BLaER1 treated with 17β-estradiol and CSF1 and Interleukin-3, amounts not matched to agents 10 nM and 100 nM (cell line): ENCODE measurements around the gene PSMD2.
A peak's percentile ranks its signal among the peaks of the same experiment; 100 is the strongest.

Source experiments
- H3K27ac ChIP-seq, 11 experiments: shearing (Covaris generic); formaldehyde crosslinking; 2 replicates each; pipeline ENCODE4 v1.8.1; 2022
- H3K27me3 ChIP-seq, 11 experiments: shearing (Covaris generic); formaldehyde crosslinking; 2 replicates each; pipeline ENCODE4 v1.8.1; 2022
- H3K36me3 ChIP-seq, 11 experiments: shearing (Covaris generic); formaldehyde crosslinking; 2 replicates each; pipeline ENCODE4 v1.8.1; 2022
- H3K4me1 ChIP-seq, 10 experiments: shearing (Covaris generic); formaldehyde crosslinking; 2 replicates each; pipeline ENCODE4 v1.8.1; 2022
- H3K4me2 ChIP-seq, 11 experiments: shearing (Covaris generic); formaldehyde crosslinking; 2 replicates each; pipeline ENCODE4 v1.8.1; 2022
- H3K4me3 ChIP-seq, 10 experiments: shearing (Covaris generic); formaldehyde crosslinking; 2 replicates each; pipeline ENCODE4 v1.8.1; 2022
- H3K9ac ChIP-seq, 11 experiments: shearing (Covaris generic); formaldehyde crosslinking; 2 replicates each; pipeline ENCODE4 v1.8.1; 2022
- H3K9me3 ChIP-seq, 11 experiments: shearing (Covaris generic); formaldehyde crosslinking; replicated peaks in 1 of 11; 2 replicates each; pipeline ENCODE4 v1.8.1; 2022
- H4K20me1 ChIP-seq, 11 experiments: shearing (Covaris generic); formaldehyde crosslinking; 2 replicates each; pipeline ENCODE4 v1.8.1; 2022
- Cebpa-rat ChIP-seq, 11 experiments: shearing (Covaris generic); IDR thresholded peaks; 2 replicates each; pipeline ENCODE4 v1.8.1; 2022

The PSMD2 gene

GRCh38 chr3:184344579-184345316 lies 45.7 kb downstream of the PSMD2 start:
- H4K20me1 ChIP-seq: peaks cover 0 to 35% (median 6%) of the 10 kb centered on the region in 11 experiments; a peak in 11 of 22 replicates
- peaks cover 7 to 50% (median 28%) of the 10 kb centered on the region in 11 experiments; a peak in 17 of 22 replicates for H3K36me3 ChIP-seq
- no peaks in the 10 kb centered on the region for H3K9me3 ChIP-seq
- no peak overlapping the region for H3K27ac ChIP-seq
- no peak overlapping the region for H3K4me3 ChIP-seq
- no peak for TF ChIP-seq Cebpa-rat (IDR thresholded peaks at IDR 0.05)
- peak overlapping the region in 2 of 11 experiments; percentile 24 to 26; a peak in 2 of 22 replicates for H3K9ac ChIP-seq
- H3K27me3 ChIP-seq: no peaks in the 10 kb centered on the region; a peak in 1 of 22 replicates
- H3K4me1 ChIP-seq: peaks cover 14 to 46% (median 25%) of the 10 kb centered on the region in 10 experiments; a peak in 19 of 20 replicates
- no peak overlapping the region for H3K4me2 ChIP-seq

DNA sequence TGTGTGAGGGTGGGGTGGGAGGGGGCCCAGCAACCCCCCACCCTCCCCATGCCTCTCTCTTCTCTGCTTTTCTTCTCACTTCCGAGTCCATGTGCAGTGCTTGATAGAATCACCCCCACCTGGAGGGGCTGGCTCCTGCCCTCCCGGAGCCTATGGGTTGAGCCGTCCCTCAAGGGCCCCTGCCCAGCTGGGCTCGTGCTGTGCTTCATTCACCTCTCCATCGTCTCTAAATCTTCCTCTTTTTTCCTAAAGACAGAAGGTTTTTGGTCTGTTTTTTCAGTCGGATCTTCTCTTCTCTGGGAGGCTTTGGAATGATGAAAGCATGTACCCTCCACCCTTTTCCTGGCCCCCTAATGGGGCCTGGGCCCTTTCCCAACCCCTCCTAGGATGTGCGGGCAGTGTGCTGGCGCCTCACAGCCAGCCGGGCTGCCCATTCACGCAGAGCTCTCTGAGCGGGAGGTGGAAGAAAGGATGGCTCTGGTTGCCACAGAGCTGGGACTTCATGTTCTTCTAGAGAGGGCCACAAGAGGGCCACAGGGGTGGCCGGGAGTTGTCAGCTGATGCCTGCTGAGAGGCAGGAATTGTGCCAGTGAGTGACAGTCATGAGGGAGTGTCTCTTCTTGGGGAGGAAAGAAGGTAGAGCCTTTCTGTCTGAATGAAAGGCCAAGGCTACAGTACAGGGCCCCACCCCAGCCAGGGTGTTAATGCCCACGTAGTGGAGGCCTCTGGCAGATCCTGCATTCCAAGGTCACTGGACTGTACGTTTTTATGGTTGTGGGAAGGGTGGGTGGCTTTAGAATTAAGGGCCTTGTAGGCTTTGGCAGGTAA lies 46.5 kb downstream of the PSMD2 start:
- peaks cover 7 to 50% (median 28%) of the 10 kb centered on the region in 11 experiments; a peak in 17 of 22 replicates for H3K36me3 ChIP-seq
- peak overlapping the region in 3 of 11 experiments; percentile 2 to 57 (median 23); a peak in 4 of 22 replicates for H3K4me2 ChIP-seq

GRCh38 chr3:184346480-184347190 lies 47.6 kb downstream of the PSMD2 start:
- Histone ChIP-seq H4K20me1 (peaks cover 0 to 25% (median 0%) of the 10 kb centered on the region in 11 experiments; a peak in 8 of 22 replicates), H3K4me1 (peaks cover 0 to 36% (median 10%) of the 10 kb centered on the region in 10 experiments; a peak in 14 of 20 replicates), H3K9ac (no peak overlapping the region), H3K9me3 (no peaks in the 10 kb centered on the region), H3K27me3 (no peaks in the 10 kb centered on the region), H3K27ac (no peak overlapping the region), H3K4me3 (no peak overlapping the region), H3K4me2 (no peak overlapping the region), H3K36me3 (peaks cover 9 to 49% (median 31%) of the 10 kb centered on the region in 11 experiments; a peak in 18 of 22 replicates)
- no peak for TF ChIP-seq Cebpa-rat (IDR thresholded peaks at IDR 0.05)

More for the DNA sequence above, 46.5 kb downstream of the PSMD2 start:
- TF ChIP-seq Cebpa-rat (IDR thresholded peaks at IDR 0.05): no peak
- H3K27me3 ChIP-seq: no peaks in the 10 kb centered on the region
- peaks cover 0 to 35% (median 5%) of the 10 kb centered on the region in 11 experiments; a peak in 8 of 22 replicates for H4K20me1 ChIP-seq
- no peaks in the 10 kb centered on the region for H3K9me3 ChIP-seq
- no peak overlapping the region for H3K4me3 ChIP-seq
- H3K9ac ChIP-seq: peak overlapping the region in 1 of 11 experiments; percentile 35; a peak in 1 of 22 replicates
- peaks cover 10 to 38% (median 20%) of the 10 kb centered on the region in 10 experiments; a peak in 19 of 20 replicates for H3K4me1 ChIP-seq
- peak overlapping the region in 1 of 11 experiments; percentile 9; a peak in 1 of 22 replicates for H3K27ac ChIP-seq

DNA sequence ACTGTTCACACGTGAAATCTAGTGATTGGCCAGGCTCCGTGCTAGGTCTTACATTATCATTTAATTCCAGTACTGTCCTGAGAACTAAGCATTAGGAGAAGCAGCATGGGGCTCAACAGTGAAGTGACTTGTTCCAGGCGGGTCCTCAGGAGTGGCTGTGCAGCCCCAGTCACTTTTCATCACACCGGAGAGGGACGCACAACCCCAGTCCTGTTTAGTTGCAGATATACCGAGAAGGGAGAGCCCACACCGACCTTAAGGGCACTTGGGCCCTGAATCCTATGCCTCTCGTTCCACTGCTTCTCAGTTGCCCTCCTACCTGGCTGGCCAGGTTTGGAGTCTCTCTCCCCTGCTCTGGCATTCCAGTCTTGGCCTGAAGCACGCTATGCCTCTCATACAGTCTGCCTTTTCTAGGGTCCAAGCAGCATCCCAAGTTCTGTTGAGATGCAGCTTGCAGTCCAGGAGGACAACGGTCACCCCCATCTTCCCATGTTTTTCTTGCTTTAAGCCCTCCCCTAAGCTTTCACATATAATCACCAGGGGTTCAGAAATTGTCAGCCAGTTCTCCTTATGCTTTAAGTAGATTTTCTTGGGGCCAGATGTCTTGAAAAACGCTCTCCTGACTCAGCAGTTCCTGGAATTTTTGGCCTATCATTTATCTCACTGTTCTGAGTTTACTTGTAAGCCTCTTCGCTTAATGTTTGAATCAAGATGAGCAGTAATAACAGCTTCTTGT lies 48.4 kb downstream of the PSMD2 start:
- no peak overlapping the region for H3K27ac ChIP-seq
- H4K20me1 ChIP-seq: peaks cover 0 to 21% (median 0%) of the 10 kb centered on the region in 11 experiments; a peak in 6 of 22 replicates
- H3K4me3 ChIP-seq: no peak overlapping the region
- peak overlapping the region in 2 of 11 experiments; percentile 5 to 52; a peak in 2 of 22 replicates for H3K4me2 ChIP-seq
- H3K9ac ChIP-seq: peak overlapping the region in 3 of 11 experiments; percentile 2 to 23 (median 12); a peak in 2 of 22 replicates
- no peak for TF ChIP-seq Cebpa-rat (IDR thresholded peaks at IDR 0.05)
- no peaks in the 10 kb centered on the region for H3K9me3 ChIP-seq
- H3K36me3 ChIP-seq: peaks cover 14 to 50% (median 32%) of the 10 kb centered on the region in 11 experiments; a peak in 19 of 22 replicates
- peaks cover 0 to 31% (median 9%) of the 10 kb centered on the region in 10 experiments; a peak in 11 of 20 replicates for H3K4me1 ChIP-seq
- H3K27me3 ChIP-seq: no peaks in the 10 kb centered on the region

DNA sequence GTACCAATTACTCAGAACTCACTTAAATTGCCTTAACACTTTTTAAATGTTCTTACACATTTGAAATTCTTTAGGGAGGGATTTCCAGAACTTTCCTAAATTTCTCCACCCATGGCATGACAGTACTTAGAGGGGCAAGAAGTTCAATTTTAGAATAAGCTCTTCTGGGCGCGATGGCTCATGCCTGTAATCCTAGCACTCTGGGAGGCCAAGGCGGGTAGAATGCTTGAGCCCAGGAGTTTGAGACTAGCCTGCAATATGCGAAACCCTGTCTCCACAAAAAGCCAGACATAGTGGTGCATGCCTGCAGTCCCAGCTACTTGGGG lies 49.0 kb downstream of the PSMD2 start:
- TF ChIP-seq Cebpa-rat (IDR thresholded peaks at IDR 0.05): no peak
- Histone ChIP-seq H3K4me3 (no peak overlapping the region), H3K9me3 (no peaks in the 10 kb centered on the region), H3K9ac (peak overlapping the region in 1 of 11 experiments; percentile 2; a peak in 1 of 22 replicates), H3K27me3 (no peaks in the 10 kb centered on the region), H3K36me3 (peaks cover 16 to 50% (median 32%) of the 10 kb centered on the region in 11 experiments; a peak in 21 of 22 replicates), H4K20me1 (peaks cover 0 to 16% (median 0%) of the 10 kb centered on the region in 11 experiments; a peak in 6 of 22 replicates), H3K4me2 (no peak overlapping the region), H3K27ac (no peak overlapping the region), H3K4me1 (peaks cover 0 to 31% (median 9%) of the 10 kb centered on the region in 10 experiments; a peak in 11 of 20 replicates)

DNA sequence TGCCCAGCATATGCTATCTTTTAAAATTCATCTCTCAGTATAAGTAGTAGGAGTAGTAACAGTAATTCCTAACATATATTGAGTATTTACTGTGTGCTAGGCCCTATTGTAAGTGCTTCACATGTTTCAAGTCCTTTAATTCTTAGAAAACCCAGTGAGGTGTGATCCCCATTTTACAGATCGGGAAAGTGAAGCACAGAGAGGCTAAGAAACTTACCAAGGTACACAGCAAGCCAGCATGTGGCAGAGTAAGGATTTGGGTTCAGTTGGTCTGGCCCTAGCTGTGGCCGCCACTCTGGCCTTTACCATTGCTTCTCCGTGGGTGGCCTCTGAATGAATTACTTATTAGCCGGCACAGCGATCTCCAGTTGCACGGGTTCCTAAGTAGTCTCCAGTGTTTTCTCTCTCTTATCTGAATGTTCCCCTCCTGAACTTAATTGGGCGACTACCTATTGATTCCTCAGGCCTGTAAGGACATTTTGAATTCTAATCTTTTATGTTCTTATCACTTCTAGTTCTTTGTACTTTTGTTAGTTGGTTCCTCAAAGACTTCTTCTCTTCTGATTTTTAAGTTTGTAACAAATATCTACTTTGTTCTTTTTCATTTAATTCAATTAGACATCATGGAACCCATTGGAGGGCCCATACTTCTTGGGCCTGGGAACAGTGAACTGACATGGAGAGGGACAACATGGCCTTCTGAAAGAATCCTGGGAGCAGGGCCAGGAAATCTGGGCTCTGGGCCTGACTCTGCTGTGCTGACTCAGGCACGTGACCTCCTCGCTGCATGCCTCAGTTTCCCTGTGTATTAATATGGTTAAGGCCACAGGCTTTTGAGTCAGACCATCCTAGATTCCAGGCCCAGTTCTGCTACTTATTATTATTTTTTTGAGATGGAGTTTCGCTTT lies 50.8 kb downstream of the PSMD2 start:
- Histone ChIP-seq H3K27ac (no peak overlapping the region), H3K9me3 (no peaks in the 10 kb centered on the region), H3K4me1 (peaks cover 0 to 35% (median 11%) of the 10 kb centered on the region in 10 experiments; a peak in 13 of 20 replicates), H3K27me3 (no peaks in the 10 kb centered on the region), H4K20me1 (peaks cover 0 to 26% (median 0%) of the 10 kb centered on the region in 11 experiments; a peak in 4 of 22 replicates), H3K4me3 (no peak overlapping the region), H3K4me2 (no peak overlapping the region), H3K36me3 (peaks cover 11 to 46% (median 29%) of the 10 kb centered on the region in 11 experiments; a peak in 19 of 22 replicates), H3K9ac (no peak overlapping the region)
- no peak for TF ChIP-seq Cebpa-rat (IDR thresholded peaks at IDR 0.05)

DNA sequence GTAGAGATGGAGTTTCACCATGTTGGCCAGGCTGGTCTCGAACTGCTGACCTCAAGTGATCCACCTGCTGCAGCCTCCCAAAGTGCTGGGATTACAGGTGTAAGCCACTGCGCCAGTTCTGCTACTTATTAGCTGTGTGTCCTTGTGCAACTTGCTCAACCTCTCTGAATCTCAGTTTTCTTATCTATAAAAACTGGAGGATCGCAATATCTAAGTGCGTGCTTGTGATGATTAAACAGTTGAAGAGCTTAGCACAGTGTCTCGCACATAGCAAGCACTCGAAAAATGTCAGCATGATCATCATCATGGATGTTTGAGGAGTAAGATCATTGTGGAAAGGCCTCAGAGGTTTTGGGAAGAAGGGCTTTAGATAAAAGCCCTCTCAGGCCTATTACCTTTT lies 51.6 kb downstream of the PSMD2 start:
- no peak overlapping the region for H3K27ac ChIP-seq
- H3K4me3 ChIP-seq: no peak overlapping the region
- no peaks in the 10 kb centered on the region for H3K9me3 ChIP-seq
- H4K20me1 ChIP-seq: peaks cover 0 to 22% (median 0%) of the 10 kb centered on the region in 11 experiments; a peak in 4 of 22 replicates
- no peaks in the 10 kb centered on the region for H3K27me3 ChIP-seq
- no peak overlapping the region for H3K4me2 ChIP-seq
- H3K9ac ChIP-seq: no peak overlapping the region
- TF ChIP-seq Cebpa-rat (IDR thresholded peaks at IDR 0.05): no peak
- H3K36me3 ChIP-seq: peaks cover 14 to 53% (median 35%) of the 10 kb centered on the region in 11 experiments; a peak in 19 of 22 replicates
- peaks cover 0 to 30% (median 6%) of the 10 kb centered on the region in 10 experiments; a peak in 11 of 20 replicates for H3K4me1 ChIP-seq
